GM21723 (cell line): Measurements from ENCODE around the gene TMEM63A.
"Not testable (repeated sequence)": the region's sequence is repeated elsewhere in the genome, so short reads cannot be mapped to it uniquely, and the experiment has no call there.

Experiments
- ATAC-seq: cut with Tn5 transposase; IDR thresholded peaks from one replicate; pipeline ENCODE4 v1.9.1; 2021; ENCODE audit warnings: mild to moderate bottlenecking, moderate library complexity; ENCODE audit not compliant: unreplicated experiment

TMEM63A gene

GRCh38 chr1:225881959-225882693 is at the start of gene TMEM63A:
TMEM63A (minus strand) TSS chr1:225882380; CDS start chr1:225877580, 4,800 bp downstream.
- peak; percentile 77 for ATAC-seq

- ATAC-seq, result no peak
Observed at GRCh38 chr1:225931270-225932136, 49.3 kb upstream of the TMEM63A start.

GRCh38 chr1:225930566-225930965 is 48.4 kb upstream of the TMEM63A start:
- no peak for ATAC-seq

- ATAC-seq, result not testable (repeated sequence)
Observed at GRCh38 chr1:225929462-225929861, 47.3 kb upstream of the TMEM63A start.

GRCh38 chr1:225928186-225929175 is 46.3 kb upstream of the TMEM63A start:
- ATAC-seq, result no peak

- no peak for ATAC-seq
Observed at GRCh38 chr1:225926551-225927113, 44.5 kb upstream of the TMEM63A start.

GRCh38 chr1:225923692-225924555 is 41.7 kb upstream of the TMEM63A start, which contains the start of gene PYCR2:
PYCR2 (minus strand) TSS chr1:225924250; CDS start chr1:225924110, 140 bp downstream.
- peak; percentile 98 for ATAC-seq

- no peak for ATAC-seq
Observed at GRCh38 chr1:225923381-225923691, 41.2 kb upstream of the TMEM63A start.

- ATAC-seq, result no peak
Observed at GRCh38 chr1:225921734-225922709, 39.8 kb upstream of the TMEM63A start.

- ATAC-seq, result no peak
Observed at GRCh38 chr1:225919906-225920305, 37.7 kb upstream of the TMEM63A start.

- no peak for ATAC-seq
Observed at GRCh38 chr1:225918280-225918679, 36.1 kb upstream of the TMEM63A start.

GRCh38 chr1:225917536-225917935 is 35.4 kb upstream of the TMEM63A start:
- ATAC-seq, result no peak

GRCh38 chr1:225917101-225917500 is 34.9 kb upstream of the TMEM63A start:
- no peak for ATAC-seq

- ATAC-seq, result no peak
Observed at GRCh38 chr1:225915538-225915991, 33.4 kb upstream of the TMEM63A start.

GRCh38 chr1:225914947-225915346 is 32.8 kb upstream of the TMEM63A start:
- no peak for ATAC-seq

GRCh38 chr1:225914391-225914790 is 32.2 kb upstream of the TMEM63A start:
- no peak for ATAC-seq

GRCh38 chr1:225911191-225912130 is 29.3 kb upstream of the TMEM63A start:
- ATAC-seq, result peak; percentile 84
